GM11168 (cell line): ENCODE data around the gene SOX3.

Experiments
- in situ Hi-C: fragments of 300-500 bp; cut with MboI; formaldehyde crosslinking; loops from one replicate; pipeline ENCODE4 v1.12.0; 2022; ENCODE audit warnings: low sequenced_read_pairs; ENCODE audit not compliant: unreplicated experiment

Gene SOX3

DNA sequence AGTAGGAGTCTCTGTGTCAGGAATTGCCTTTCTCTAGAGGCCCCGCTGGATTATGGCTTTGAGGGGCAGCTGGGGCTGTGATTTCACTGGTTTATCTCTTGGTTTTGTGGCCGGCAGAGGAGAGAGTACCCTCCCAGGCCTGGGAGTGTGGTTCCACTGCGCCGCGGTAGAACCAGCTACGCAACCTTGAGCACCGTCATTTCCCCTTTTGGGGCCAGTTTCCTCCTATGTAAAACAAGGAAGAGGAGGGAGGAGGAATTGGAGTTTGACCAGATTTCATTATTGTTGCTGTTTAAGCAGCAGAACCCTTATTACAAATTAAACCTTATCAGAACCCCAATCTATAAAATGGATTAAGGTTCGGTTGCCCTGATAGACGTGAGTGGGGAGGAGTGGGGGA lies 4.4 kb downstream of the SOX3 start:
- in situ Hi-C loops: no loop called here

DNA sequence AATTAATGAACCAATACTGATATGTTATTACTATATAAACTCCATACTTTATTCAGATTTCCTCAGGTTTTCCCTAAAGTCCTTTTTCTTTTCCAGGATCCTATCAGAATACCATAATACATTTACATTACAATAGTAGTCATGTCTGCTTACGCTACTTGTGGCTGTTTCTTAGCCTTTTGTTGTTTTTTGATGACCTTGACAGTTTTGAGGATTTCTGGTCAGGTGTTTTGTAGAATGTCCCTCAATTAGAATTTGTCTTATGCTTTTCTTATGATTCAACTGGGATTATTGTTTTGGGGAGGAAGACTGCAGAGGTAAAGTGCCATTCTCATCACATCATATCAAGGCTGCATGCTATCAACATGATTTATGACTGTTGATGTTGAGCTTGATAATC lies 9.1 kb downstream of the SOX3 start:
- in situ Hi-C loops: no loop called here

DNA sequence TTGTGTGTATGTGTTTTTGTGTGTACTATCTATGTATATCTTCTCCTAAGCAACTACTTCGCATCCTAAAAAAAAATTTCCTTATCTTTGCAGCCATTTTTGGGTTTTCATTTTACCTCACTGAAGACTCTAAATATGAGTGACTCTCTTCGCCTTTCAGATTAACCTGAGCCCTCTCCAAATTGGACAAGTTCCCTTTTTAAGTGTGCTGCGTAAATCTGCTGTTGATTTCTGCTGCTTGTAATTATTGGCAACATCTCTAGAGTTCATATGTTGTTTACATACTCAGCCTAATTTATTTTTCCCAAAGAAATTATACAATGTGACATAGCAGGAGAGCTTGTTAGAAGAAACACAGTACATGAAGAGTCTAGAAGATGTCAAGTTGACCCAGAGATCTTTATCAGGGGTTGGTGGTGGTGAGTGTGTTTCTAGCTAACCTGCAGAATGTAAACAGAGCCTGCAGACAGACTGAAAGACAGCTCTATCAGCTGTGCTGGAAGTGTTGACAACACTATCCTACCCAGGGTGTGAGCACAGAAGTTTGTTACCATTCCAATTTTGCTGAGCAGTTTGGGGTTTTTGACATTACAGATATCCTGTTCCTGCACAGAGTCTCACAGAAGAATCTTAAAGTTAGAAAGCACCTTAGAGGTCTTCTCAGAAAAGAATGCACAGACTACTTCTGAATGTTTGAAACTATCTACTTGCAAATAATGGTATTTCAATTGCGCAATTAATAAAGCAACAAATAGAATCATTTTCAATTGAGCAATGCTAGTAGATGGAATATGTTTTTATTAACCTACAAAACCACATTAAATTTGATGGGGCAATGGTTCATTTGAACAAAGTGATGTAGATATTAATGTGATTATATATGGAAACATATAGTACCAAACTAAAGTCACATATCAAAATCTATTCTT lies 12.5 kb downstream of the SOX3 start:
- in situ Hi-C loops: no loop called here

DNA sequence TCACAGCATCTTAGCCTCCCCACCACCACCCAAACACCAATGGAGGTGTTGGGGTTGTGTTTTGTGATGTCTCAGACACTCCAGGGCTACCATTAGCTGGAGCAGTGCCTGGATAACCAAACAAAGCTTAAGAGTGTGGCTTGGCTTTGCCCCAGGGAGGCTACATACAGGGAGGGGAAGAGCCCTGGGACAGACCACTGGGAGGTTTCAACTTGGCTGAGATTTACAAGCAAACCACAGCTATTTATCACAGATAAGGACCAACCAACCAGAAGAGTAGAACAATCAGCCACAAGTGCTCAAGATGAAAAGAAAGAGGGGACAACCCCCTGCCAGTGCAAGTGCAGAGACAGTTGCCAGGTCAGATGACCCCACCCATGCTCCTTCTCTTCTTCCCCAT lies 24.1 kb downstream of the SOX3 start:
- in situ Hi-C loops: no loop called here

DNA sequence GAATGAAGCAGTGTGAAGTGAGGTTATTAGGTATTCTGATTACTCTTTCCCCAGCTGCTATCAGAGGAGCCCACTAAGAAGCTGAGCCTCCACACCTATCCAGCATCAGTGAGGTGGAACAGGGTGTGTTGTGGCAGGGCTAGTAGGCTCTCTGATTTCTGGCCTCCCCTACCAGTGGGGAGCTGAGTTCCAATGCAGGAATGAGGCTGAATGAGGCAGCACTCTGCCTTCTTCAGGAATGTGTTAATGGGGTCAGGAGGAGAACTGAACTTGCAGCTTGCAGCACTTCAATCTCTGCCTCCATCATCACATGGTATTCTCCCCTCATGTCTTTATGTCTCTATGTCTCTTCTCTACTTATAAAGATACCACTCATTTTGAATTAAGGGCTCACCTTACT lies 26.9 kb downstream of the SOX3 start:
- in situ Hi-C loops: no loop called here

DNA sequence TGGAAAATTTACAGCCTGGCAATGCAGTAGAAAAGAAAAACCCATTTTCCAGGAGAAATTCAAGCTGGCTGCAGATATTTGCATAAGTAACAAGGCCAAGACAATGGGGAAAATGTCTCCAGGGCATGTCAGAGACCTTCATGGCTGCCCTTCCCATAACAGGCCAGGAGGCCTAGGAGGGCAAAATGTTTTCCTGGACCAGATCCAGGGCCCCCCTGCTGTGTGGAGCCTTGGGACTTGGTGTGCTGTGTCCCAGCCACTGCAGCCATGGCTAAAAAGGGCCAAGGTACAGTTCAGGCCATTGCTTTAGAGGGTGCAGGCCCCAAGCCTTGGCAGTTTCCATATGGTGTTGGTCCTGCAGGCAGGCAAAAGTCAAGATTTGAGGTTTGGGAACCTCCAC lies 29.8 kb downstream of the SOX3 start:
- in situ Hi-C loops: no loop called here

DNA sequence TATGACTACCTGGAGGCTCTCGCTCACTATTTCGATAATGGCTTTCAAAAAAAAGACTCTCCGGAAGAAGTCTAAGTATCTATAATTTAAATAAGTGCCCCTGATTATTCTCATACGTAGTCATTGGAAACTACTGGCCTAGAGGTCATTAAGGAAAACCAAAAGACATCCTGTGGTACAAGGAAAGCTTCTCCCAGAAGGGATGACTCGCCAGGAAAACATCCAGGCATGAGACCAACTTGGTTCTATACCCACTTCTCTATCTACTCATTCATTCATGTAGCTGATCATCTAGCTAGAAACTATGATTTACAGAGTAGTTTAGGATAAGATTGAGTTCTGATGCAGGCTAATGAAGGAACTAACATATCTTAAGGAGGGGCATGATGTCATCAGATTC lies 37.7 kb downstream of the SOX3 start:
- in situ Hi-C loops: no loop called here
